ENCODE measurements around the gene GPR68.

GRCh38 chr14:91219517-91220389 lies 24.8 kb downstream of the GPR68 start:
- TF ChIP-seq CTCF (conservative IDR thresholded peaks at IDR 0.05; ENCODE audit: low read depth, low read length): no peak
- TF ChIP-seq POLR2A (IDR thresholded peaks at IDR 0.05; ENCODE audit: low read depth, low read length): no peak
- no peak for TF ChIP-seq RCOR1 (IDR thresholded peaks at IDR 0.05; ENCODE audit: insufficient replicate concordance, low read length)
- no peak for TF ChIP-seq NFE2L2 (IDR thresholded peaks at IDR 0.05; ENCODE audit: low read depth, low read length)
- TF ChIP-seq SMC3 (IDR thresholded peaks at IDR 0.05; ENCODE audit: low read depth, low read length): no peak
- no peak for TF ChIP-seq CEBPB (IDR thresholded peaks at IDR 0.05; ENCODE audit: low read depth, low read length)
- TF ChIP-seq RFX5 (IDR thresholded peaks at IDR 0.05; ENCODE audit: low read depth, low read length): no peak
- TF ChIP-seq MXI1 (IDR thresholded peaks at IDR 0.05; ENCODE audit: borderline replicate concordance, low read depth, low read length): no peak
- TF ChIP-seq BHLHE40 (IDR thresholded peaks at IDR 0.05; ENCODE audit: low read depth, low read length): no peak
- TF ChIP-seq USF2 (IDR thresholded peaks at IDR 0.05; ENCODE audit: low read depth, low read length): no peak
- TF ChIP-seq ELK1 (IDR thresholded peaks at IDR 0.05; ENCODE audit: borderline replicate concordance, low read depth, low read length): no peak
- no peak for TF ChIP-seq RAD21 (IDR thresholded peaks at IDR 0.05; ENCODE audit: low read length)

Data from IMR-90 (cell line).